ENCODE results near the gene PIK3CB. TPM values are rescaled to one million over a fixed set of nuclear protein-coding genes. Genes with fewer than 3 reads are reported as not detected.

Gene PIK3CB
- total and polyA plus RNA-seq, 2 of the 8 experiments (the other 6 are each of a cell fraction or from before 2014, with no cell fraction given): 8.3 to 35.2 TPM

DNA sequence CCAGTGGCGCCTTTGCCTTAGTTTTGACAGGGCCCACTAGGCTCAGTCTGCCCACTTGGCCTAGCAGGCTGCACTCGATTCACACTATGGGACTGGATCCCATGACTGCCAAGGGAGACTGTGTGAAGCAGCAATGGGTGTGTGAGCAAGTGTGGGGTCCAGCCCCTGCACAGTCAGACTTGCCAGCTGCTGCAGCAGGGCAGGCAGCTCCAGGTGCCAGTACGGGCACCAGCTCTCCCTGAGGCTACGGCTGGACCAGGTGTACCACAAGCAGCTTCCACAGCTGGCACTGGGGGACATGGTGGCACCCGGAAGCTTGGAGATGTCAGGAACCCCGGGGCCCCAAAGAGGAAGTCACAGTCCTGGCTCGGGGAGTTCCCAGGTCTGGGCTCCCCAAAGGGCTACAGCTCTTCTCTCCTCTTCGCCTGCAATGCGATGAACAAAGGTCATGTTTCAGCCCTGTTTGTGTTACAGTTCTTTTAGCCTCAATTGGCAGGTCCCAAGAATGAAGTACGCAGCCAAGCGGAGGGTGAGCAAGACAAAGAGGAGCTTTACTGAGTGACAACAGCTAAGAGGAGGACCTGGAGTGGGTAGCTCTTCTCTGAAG is 67.1 kb downstream of the PIK3CB start:
- Histone ChIP-seq H3K14ac (ENCODE audit: insufficient read length) (no peak overlapping the region), H2AK5ac (ENCODE audit: low read depth, low read length) (no peak overlapping the region), H3K4me1 (replicated peaks in 1 of 4; ENCODE audit: control insufficient read depth in 3 of 4, insufficient read depth in 4 of 4, low read length in 3 of 4) (no peaks in the 10 kb centered on the region), H2BK5ac (ENCODE audit: low read depth, low read length) (no peak overlapping the region), H4K91ac (replicated peaks; ENCODE audit: insufficient read length, low read length) (no peak overlapping the region), H3K9ac (replicated peaks in 1 of 4; ENCODE audit: extremely low read depth in 1 of 4, low read depth in 3 of 4, low read length in 3 of 4) (no peak overlapping the region), H3K56ac (replicated peaks; ENCODE audit: insufficient read length, low read depth, low read length) (no peak overlapping the region), H2BK20ac (ENCODE audit: low read length) (no peak overlapping the region), H3K18ac (ENCODE audit: extremely low read depth, low read length) (no peak overlapping the region), H3K23ac (ENCODE audit: insufficient read length) (no peak overlapping the region), H3K4me2 (ENCODE audit: insufficient read depth in 1 of 2, low read depth in 2 of 2, low read length in 2 of 2) (no peak overlapping the region), H3K36me3 (ENCODE audit: control insufficient read depth in 2 of 4, insufficient read depth in 4 of 4, low read length in 3 of 4) (peaks cover 0 to 18% (median 8%) of the 10 kb centered on the region in 4 experiments; a peak in 5 of 8 replicates), H2BK12ac (ENCODE audit: low read depth, low read length) (no peak overlapping the region), H3K27ac (ENCODE audit: low read depth, low read length) (no peak overlapping the region), H3K4me3 (ENCODE audit: extremely low read depth in 1 of 4, insufficient read depth in 2 of 4, low read depth in 3 of 4, low read length in 4 of 4) (no peak overlapping the region), H3K9me3 (ENCODE audit: insufficient read depth in 2 of 2, low read depth in 1 of 2, low read length in 1 of 2) (peaks cover 19 to 22% of the 10 kb centered on the region in 2 experiments), H3K4ac (replicated peaks; ENCODE audit: insufficient read length, low read depth, low read length) (no peak overlapping the region), H3K27me3 (replicated peaks in 1 of 4; ENCODE audit: control insufficient read depth in 3 of 4, extremely low read depth in 1 of 4, insufficient read depth in 3 of 4, low read length in 3 of 4) (no peaks in the 10 kb centered on the region), H4K20me1 (replicated peaks in 1 of 2; ENCODE audit: control insufficient read depth in 1 of 2, insufficient read depth in 2 of 2, low read length in 2 of 2) (no peaks in the 10 kb centered on the region), H2BK120ac (replicated peaks; ENCODE audit: low read depth, low read length) (no peak overlapping the region), H2BK15ac (ENCODE audit: low read length) (no peak overlapping the region), H3K23me2 (ENCODE audit: low read depth, low read length) (no peaks in the 10 kb centered on the region), H3K79me2 (ENCODE audit: control insufficient read depth in 1 of 2, insufficient read depth in 2 of 2, low read length in 2 of 2) (peaks cover 0 to 4% of the 10 kb centered on the region in 2 experiments; a peak in 1 of 4 replicates), H3K79me1 (ENCODE audit: low read depth, low read length) (peaks cover 5% of the 10 kb centered on the region; the same call in 1 of the 2 replicates), H2AFZ (ENCODE audit: low read length) (no peak overlapping the region), H4K5ac (ENCODE audit: insufficient read length, low read depth, low read length) (no peak overlapping the region), H4K8ac (ENCODE audit: extremely low read depth, insufficient read depth, low read length) (no peak overlapping the region)
- TF ChIP-seq SRF (IDR thresholded peaks at IDR 0.05; ENCODE audit: low read depth, low read length): no peak
- FAIRE-seq: no peak
- ChIA-PET CTCF (ENCODE audit: partially characterized antibody) (interaction anchor here (0.8 to 2.6 kb wide), 3 partner anchors 9 to 156 kb away, joined by 3 to 10 read pairs (median 6); no protein-coding TSS in a partner anchor), POLR2A (ENCODE audit: partially characterized antibody) (no interaction called here)
- DNase-seq (ENCODE audit: low read depth in 1 of 2, low spot score in 2 of 2): no peak
- 94% methylated on average over 11 of the region's 11 CpGs; no CpG with 5 or more reads in 1 of the 2 experiments for WGBS, 2 experiments (ENCODE audit: extremely low coverage in 1 of 2, insufficient coverage in 1 of 2, insufficient read length in 1 of 2, insufficient replicate concordance in 2 of 2, low coverage in 1 of 2, low lambda C conversion rate in 2 of 2, missing lambda C conversion rate in 1 of 2)
